SH-SY5Y (cell line): ENCODE data around the gene AHR.

Source experiments
- GATA2 ChIP-seq: IDR thresholded peaks from 2 replicates; pipeline ENCODE4 v1.6.1; 2011; ENCODE audit warnings: mild to moderate bottlenecking, low read depth, low read length
- GATA3 ChIP-seq: IDR thresholded peaks from 2 replicates; pipeline ENCODE4 v1.6.1; 2011; ENCODE audit warnings: low read depth, mild to moderate bottlenecking, low read length, moderate library complexity

DNA sequence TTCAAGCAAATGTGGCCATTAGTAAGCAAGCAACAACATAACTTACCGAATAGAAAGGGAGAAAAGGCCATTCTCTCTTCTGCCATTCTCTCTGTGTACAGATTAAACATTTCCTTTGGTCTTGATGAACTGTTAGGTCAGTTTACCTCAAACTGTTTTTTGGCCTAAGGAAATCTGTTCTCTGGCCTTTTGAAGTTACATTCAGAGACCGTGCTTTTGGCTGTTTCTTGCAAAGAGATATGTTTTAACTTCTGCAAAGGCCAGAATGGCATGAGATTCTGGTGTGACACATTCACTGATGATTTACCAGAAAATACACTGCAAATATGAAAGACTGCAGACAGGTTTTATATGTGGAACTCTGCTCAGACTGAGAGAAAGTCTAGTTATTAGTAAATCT lies 22.2 kb downstream of the AHR start:
- TF ChIP-seq GATA2 = no peak
- no peak for TF ChIP-seq GATA3
